WERI-Rb-1 (cell line): ENCODE data around the gene EPB41L5.
"Not testable (repeated sequence)": the region's sequence is repeated elsewhere in the genome, so short reads cannot be mapped to it uniquely, and the experiment has no call there.

Experiments used
- DNase-seq: peaks from one replicate; pipeline ENCODE4 v3.0.0-alpha.2; 2020
- H3K27ac ChIP-seq: fragments of 250-450 bp; sonication (Bioruptor Pico); 2 replicates; pipeline ENCODE4 v1.5.1; 2020; ENCODE audit warnings: mild to moderate bottlenecking, moderate library complexity
- H3K27me3 ChIP-seq: fragments of 250-450 bp; sonication (Bioruptor Pico); 2 replicates; pipeline ENCODE4 v1.5.1; 2021; ENCODE audit warnings: mild to moderate bottlenecking, low read depth, moderate library complexity; ENCODE audit not compliant: insufficient read depth, severe bottlenecking
- H3K36me3 ChIP-seq: fragments of 250-450 bp; sonication (Bioruptor Pico); 2 replicates; pipeline ENCODE4 v1.5.1; 2020; ENCODE audit warnings: mild to moderate bottlenecking, moderate library complexity
- H3K4me3 ChIP-seq: 2 replicates; pipeline ENCODE4 v1.5.1; 2011; ENCODE audit warnings: low read depth, mild to moderate bottlenecking, control low read depth, low read length
- H3K9me3 ChIP-seq: fragments of 250-450 bp; sonication (Bioruptor Pico); 2 replicates; pipeline ENCODE4 v1.5.1; 2021; ENCODE audit warnings: mild to moderate bottlenecking, moderate library complexity; ENCODE audit not compliant: severe bottlenecking
- TF ChIP-seq, protein P1 (sequence below): IDR thresholded peaks from 2 replicates; pipeline ENCODE4 v1.5.1; 2011; ENCODE audit warnings: low read depth, mild to moderate bottlenecking, control low read depth, inconsistent platforms, low read length

The EPB41L5 gene

DNA sequence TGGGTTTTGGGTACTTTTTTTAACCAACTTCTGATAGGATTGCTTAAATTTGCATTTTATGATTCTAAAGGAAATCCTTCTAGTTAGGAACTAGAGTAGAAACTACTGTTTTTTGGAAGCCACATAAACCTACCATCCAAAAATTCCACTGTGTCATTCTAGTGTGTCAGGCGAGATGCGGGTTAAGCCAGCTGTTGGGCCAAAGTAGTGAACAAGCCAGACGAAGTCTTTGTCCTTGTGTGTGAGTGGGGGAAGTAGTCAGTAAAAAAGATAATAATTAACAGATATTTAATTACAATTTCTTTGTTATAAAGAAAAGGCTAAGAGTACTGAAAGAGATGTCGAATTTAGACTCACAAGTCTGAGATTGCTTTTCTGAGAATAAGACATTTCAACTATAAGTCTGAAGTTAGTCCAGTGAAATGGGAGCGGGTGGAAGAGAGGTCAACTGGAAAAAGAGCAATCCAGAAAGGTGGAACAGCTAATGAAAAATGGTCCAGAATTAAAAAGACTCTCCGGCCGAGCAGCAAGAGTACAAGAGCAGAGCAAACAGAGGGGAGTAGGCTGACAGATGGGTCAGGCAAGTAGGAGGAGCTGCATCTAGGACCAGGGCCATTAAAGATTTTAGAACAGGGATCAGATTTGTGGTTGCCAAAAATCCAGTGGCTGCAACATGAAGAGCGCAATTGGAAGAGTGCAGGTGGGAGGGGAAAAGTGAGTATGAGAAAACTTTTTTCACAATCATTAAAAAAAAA is 1.5 kb downstream of the EPB41L5 start:
- Histone ChIP-seq H3K4me3 (peak overlapping the region; percentile 95), H3K36me3 (peaks cover 8% of the 10 kb centered on the region), H3K9me3 (no peaks in the 10 kb centered on the region), H3K27ac (no peak overlapping the region), H3K27me3 (no peaks in the 10 kb centered on the region)
- TF ChIP-seq, protein P1, sequence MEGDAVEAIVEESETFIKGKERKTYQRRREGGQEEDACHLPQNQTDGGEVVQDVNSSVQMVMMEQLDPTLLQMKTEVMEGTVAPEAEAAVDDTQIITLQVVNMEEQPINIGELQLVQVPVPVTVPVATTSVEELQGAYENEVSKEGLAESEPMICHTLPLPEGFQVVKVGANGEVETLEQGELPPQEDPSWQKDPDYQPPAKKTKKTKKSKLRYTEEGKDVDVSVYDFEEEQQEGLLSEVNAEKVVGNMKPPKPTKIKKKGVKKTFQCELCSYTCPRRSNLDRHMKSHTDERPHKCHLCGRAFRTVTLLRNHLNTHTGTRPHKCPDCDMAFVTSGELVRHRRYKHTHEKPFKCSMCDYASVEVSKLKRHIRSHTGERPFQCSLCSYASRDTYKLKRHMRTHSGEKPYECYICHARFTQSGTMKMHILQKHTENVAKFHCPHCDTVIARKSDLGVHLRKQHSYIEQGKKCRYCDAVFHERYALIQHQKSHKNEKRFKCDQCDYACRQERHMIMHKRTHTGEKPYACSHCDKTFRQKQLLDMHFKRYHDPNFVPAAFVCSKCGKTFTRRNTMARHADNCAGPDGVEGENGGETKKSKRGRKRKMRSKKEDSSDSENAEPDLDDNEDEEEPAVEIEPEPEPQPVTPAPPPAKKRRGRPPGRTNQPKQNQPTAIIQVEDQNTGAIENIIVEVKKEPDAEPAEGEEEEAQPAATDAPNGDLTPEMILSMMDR, result no peak
- no peak for DNase-seq

DNA sequence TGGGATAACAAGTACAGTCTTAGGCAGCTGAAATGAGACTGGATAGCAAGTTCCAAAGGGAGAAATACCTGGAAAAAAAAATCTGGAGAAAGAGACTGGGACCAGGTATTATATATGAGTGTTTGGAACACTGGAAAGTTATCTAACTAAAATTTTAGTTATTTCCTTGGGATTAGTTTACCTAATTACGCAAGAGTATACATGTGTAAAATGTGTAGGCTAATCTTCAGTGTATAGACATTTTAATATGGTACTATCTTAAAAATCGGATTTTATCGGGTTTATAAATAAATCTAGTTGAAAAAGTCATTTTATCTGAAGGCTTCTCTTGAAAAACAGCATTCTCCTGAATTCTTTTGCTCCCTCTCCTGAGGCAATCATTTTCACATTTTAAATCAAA is 3.9 kb downstream of the EPB41L5 start:
- TF ChIP-seq, protein P1, result no peak
- no peak for DNase-seq
- Histone ChIP-seq H3K9me3 (no peaks in the 10 kb centered on the region), H3K27me3 (no peaks in the 10 kb centered on the region), H3K27ac (no peak overlapping the region), H3K36me3 (peaks cover 14% of the 10 kb centered on the region), H3K4me3 (no peak overlapping the region)

DNA sequence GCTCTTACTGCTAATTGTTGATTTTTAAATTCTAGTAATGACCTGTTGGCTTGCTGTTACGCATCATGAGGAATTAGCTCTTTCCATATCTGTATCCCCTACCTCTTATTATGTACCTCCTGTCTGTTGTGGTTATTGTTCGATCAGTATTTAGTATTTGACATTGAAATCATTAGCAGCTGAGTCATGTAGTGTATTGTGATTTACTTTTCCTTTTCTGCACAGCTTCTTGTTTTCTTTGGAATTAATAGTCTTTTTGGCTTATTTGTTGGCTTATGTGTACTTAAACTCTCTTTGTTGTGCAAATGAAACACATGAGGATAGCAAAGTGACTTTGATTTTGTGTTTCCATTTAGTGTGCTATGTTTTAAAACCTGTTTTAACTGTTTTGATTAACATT is 4.3 kb downstream of the EPB41L5 start:
- peaks cover 14% of the 10 kb centered on the region for H3K36me3 ChIP-seq
- no peaks in the 10 kb centered on the region for H3K9me3 ChIP-seq
- H3K27ac ChIP-seq, result no peak overlapping the region
- TF ChIP-seq, protein P1, result no peak
- no peak overlapping the region for H3K4me3 ChIP-seq
- no peak for DNase-seq
- no peaks in the 10 kb centered on the region for H3K27me3 ChIP-seq

DNA sequence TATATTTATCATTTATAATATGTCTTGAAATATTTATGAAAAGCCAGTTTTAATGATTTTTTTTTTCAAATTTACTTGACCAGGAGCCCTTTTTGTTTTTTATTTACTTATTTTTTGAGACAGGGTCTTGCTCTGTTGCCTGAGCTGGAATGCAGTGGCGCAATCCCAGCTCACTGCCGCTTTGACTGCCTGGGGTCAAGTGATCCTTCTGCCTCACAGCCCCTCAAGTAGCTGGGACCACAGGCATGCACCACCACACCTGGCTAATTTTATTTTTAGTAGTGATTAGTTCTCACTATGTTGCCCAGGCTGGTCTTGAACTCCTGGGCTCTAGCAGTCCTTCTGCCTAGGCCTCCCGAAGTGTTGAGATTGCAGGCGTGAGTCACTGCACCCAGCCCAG is 5.7 kb downstream of the EPB41L5 start:
- Histone ChIP-seq H3K27ac (no peak overlapping the region), H3K36me3 (peaks cover 16% of the 10 kb centered on the region), H3K27me3 (no peaks in the 10 kb centered on the region), H3K9me3 (no peaks in the 10 kb centered on the region), H3K4me3 (no peak overlapping the region)
- TF ChIP-seq, protein P1, result no peak
- DNase-seq, result no peak

DNA sequence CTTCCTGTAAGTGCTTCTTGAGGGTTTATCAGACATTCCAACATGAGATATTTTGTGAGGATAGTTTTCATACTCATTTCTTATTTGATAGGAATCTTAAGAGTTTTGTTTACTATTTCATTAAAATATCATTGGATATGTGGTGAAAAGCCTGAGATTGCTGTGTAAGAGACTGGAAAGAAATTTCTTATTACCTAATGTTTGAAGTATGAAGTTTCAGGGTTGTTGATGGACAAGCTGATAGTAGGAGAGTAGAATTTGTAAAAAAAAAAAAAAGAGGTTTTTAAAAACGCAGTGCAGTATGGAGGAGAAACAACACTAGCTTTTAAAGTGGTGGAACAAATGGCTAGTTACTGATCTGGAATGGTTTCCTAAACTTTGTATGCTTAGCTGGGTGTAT is 7.7 kb downstream of the EPB41L5 start:
- no peaks in the 10 kb centered on the region for H3K27me3 ChIP-seq
- peaks cover 19% of the 10 kb centered on the region for H3K36me3 ChIP-seq
- H3K4me3 ChIP-seq, result no peak overlapping the region
- TF ChIP-seq, protein P1, result no peak
- H3K27ac ChIP-seq, result no peak overlapping the region
- no peak for DNase-seq
- no peaks in the 10 kb centered on the region for H3K9me3 ChIP-seq

DNA sequence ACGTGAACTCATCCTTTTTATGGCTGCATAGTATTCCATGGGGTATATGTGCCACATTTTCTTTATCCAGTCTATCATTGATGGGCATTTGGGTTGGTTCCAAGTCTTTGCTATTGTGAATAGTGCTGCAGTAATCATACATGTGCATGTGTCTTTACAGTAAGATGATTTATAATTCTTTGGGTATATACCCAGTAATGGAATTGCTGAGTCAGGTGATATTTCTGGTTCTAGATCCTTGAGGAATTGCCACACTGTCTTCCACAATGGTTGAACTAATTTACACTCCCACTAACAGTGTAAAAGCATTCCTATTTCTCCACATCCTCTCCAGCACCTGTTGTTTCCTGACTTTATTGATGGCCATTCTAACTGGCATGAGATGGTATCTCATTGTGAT is 9.6 kb downstream of the EPB41L5 start:
- H3K36me3 ChIP-seq, result peaks cover 32% of the 10 kb centered on the region
- DNase-seq, H3K9me3 ChIP-seq, H3K4me3 ChIP-seq, H3K27me3 ChIP-seq, H3K27ac ChIP-seq: not testable (repeated sequence)
